ENCODE measurements around the gene KCNE2.
"Not testable (repeated sequence)": the region's sequence is repeated elsewhere in the genome, so short reads cannot be mapped to it uniquely, and the experiment has no call there.

The KCNE2 gene

DNA sequence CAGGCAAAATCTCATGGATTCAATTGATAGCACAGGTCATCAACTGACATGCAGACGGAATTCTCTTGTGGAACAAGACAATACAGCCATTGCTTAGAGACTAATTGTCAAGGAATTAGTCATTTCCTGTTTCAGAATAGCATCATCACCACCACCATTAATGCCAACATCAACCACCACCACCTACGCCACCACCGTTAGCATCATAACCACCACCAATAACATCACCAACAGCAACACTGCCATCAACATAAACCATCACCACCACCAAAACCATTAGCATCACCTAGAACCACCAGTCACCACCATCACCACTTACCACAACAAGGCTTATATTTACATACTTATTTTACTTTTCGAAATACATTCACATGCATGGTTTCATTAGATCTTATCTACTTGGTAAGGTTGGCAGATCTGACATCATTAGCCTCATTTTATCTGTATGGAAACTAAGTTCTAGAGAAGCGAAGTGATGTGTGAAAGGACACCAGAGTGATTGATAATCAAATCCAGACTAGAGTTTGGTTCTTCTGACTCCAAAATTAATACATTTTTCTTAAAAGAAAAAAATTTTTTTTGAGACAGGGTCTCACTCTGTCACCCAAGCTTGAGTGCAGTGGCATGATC is 53.8 kb downstream of the KCNE2 start:
- DNase-seq, result not testable (repeated sequence)
